ENCODE results near the gene KCNN1.

GRCh38 chr19:17933414-17934129 is 33.3 kb upstream of the KCNN1 start:
- TF ChIP-seq, protein P1, sequence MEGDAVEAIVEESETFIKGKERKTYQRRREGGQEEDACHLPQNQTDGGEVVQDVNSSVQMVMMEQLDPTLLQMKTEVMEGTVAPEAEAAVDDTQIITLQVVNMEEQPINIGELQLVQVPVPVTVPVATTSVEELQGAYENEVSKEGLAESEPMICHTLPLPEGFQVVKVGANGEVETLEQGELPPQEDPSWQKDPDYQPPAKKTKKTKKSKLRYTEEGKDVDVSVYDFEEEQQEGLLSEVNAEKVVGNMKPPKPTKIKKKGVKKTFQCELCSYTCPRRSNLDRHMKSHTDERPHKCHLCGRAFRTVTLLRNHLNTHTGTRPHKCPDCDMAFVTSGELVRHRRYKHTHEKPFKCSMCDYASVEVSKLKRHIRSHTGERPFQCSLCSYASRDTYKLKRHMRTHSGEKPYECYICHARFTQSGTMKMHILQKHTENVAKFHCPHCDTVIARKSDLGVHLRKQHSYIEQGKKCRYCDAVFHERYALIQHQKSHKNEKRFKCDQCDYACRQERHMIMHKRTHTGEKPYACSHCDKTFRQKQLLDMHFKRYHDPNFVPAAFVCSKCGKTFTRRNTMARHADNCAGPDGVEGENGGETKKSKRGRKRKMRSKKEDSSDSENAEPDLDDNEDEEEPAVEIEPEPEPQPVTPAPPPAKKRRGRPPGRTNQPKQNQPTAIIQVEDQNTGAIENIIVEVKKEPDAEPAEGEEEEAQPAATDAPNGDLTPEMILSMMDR (IDR thresholded peaks at IDR 0.05; ENCODE audit: low read length) = no peak
- no peak for TF ChIP-seq EZH2 (IDR thresholded peaks at IDR 0.05; ENCODE audit: borderline replicate concordance, low read length)
